Small intestine (tissue), 7 donors: ENCODE data around the gene COMMD7. TPM values are rescaled to one million over a fixed set of nuclear protein-coding genes. Genes with fewer than 3 reads are reported as not detected.
A peak's percentile ranks its signal among the peaks of the same experiment; 100 is the strongest.
"Not testable (repeated sequence)": the region's sequence is repeated elsewhere in the genome, so short reads cannot be mapped to it uniquely, and the experiment has no call there.

ENCODE experiments used
- DNase-seq, 2 donors: peaks; one replicate each; pipeline versions ENCODE4 v3.0.0 to v3.0.0-alpha.2; 2013
- FAIRE-seq: peaks from 2 replicates; lab custom pipeline; 2012; peaks lifted over from hg19 to GRCh38; lab: Jason Lieb, UNC
- H3K27ac ChIP-seq, 3 donors: one replicate each; pipeline ENCODE4 v1.5.1; 2013; ENCODE audit warnings: low read length in 2 of 3, mild to moderate bottlenecking in 2 of 3, control low read depth in 1 of 3, inconsistent platforms in 1 of 3, low read depth in 1 of 3, moderate library complexity in 1 of 3
- H3K27me3 ChIP-seq, 3 donors: one replicate each; pipeline ENCODE4 v1.6.1; 2013; ENCODE audit warnings: low read length in 3 of 3, inconsistent platforms in 1 of 3; ENCODE audit not compliant: control insufficient read depth in 3 of 3, insufficient read depth in 3 of 3
- H3K36me3 ChIP-seq, 3 donors: one replicate each; pipeline ENCODE4 v1.6.1; 2013; ENCODE audit warnings: low read length in 3 of 3, inconsistent platforms in 1 of 3, low read depth in 1 of 3, mild to moderate bottlenecking in 1 of 3, moderate library complexity in 1 of 3; ENCODE audit not compliant: control insufficient read depth in 3 of 3, insufficient read depth in 2 of 3
- H3K4me1 ChIP-seq, 3 donors: one replicate each; pipeline ENCODE4 v1.6.1; 2013; ENCODE audit warnings: low read length in 2 of 3, inconsistent platforms in 1 of 3, low read depth in 1 of 3, mild to moderate bottlenecking in 1 of 3, moderate library complexity in 1 of 3; ENCODE audit not compliant: control insufficient read depth in 3 of 3, insufficient read depth in 2 of 3
- H3K4me3 ChIP-seq, 3 donors: one replicate each; pipeline ENCODE4 v1.5.1; 2013; ENCODE audit warnings: low read length in 3 of 3, control low read depth in 1 of 3, inconsistent platforms in 1 of 3, low read depth in 1 of 3, mild to moderate bottlenecking in 1 of 3, moderate library complexity in 1 of 3
- H3K9me3 ChIP-seq, 2 donors: one replicate each; pipeline ENCODE4 v1.6.1; 2013; ENCODE audit warnings: low read depth in 1 of 2, low read length in 1 of 2; ENCODE audit not compliant: control insufficient read depth in 2 of 2, insufficient read depth in 1 of 2
- WGBS, 3 donors: extraction: QIAGEN DNeasy Blood & Tissue Kit; methylation state at CpG; one replicate each; pipeline ENCODE4 v1.1.7; 2013; 5-methylcytosine and 5-hydroxymethylcytosine counted together
- polyA plus RNA-seq, 4 donors: library from polyadenylated mRNA; stranded (reverse) in 3 of 4; unstranded in 1 of 4; fragments of 200-250 nt in 3 of 4; fragments of 120-200 nt in 1 of 4; gene quantifications; one replicate each; pipeline versions ENCODE4 v1.2.1 to v1.2.3, GENCODE V29; 2013
- donor health status: healthy with polysubstance abuse.
- donor health status: control.
- donor health status: control.
- donor health status: Bipolar disorder and iron deficiency.
- donor health status: healthy.

Gene COMMD7
- polyA plus RNA-seq, 4 donors, result 24.2 to 42.8 (median 37.9) TPM

DNA sequence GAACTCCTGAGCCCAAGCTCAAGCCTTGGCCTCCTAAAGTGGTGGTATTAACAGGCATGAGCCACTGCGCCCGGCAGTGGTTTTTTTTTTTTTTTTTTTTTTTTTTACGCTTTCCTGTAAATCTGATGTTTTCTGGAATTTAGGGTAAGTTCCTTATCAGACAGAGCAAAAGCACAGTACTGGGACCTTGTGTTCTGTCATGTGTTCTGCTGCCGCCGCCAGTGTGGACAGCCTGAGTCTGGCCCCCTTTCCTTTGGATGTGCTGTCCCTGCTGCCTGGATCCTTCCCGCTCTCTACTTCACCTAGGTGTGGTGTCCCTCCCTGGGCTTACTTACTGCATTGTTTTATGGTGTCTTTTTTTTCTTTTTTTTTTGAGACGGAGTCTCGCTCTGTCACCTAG is 30.6 kb upstream of the COMMD7 start:
- Histone ChIP-seq H3K27ac (no peak overlapping the region), H3K4me3 (no peak overlapping the region), H3K4me1 (peaks cover 0 to 12% (median 0%) of the 10 kb centered on the region in 3 donors), H3K27me3 (no peaks in the 10 kb centered on the region), H3K36me3 (no peaks in the 10 kb centered on the region), H3K9me3 (no peaks in the 10 kb centered on the region)
- WGBS, 3 donors, result 92 to 96% (median 92%) methylated on average over 8 of the region's 8 CpGs
- DNase-seq (no peak), FAIRE-seq (no peak)

DNA sequence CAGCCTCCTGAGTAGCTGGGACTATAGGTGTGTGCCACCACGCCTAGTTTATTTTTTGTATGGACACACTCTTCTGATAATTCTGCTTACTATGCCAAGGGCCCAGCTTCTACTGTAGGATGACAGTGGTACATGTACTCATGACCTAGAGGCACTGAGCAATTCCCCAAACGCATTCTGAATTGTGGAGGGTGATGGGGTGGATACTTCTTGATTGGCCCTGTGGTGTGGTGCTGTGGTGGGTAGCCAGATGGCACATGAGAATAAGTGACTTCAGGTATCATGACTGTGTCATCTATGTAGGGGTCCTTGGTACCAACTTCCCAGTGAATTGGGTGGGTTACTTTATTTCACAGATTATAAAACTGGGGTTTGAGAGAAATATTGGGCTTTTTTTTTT is 30.0 kb upstream of the COMMD7 start:
- FAIRE-seq, result no peak
- peaks cover 0 to 12% (median 0%) of the 10 kb centered on the region in 3 donors for H3K4me1 ChIP-seq
- peaks cover 0 to 3% (median 0%) of the 10 kb centered on the region in 3 donors for H3K36me3 ChIP-seq
- no peak for DNase-seq
- 90 to 93% (median 91%) methylated on average over 2 of the region's 2 CpGs for WGBS, 3 donors
- H3K9me3 ChIP-seq, result no peaks in the 10 kb centered on the region
- no peak overlapping the region for H3K27ac ChIP-seq
- H3K4me3 ChIP-seq, result no peak overlapping the region
- no peaks in the 10 kb centered on the region for H3K27me3 ChIP-seq

DNA sequence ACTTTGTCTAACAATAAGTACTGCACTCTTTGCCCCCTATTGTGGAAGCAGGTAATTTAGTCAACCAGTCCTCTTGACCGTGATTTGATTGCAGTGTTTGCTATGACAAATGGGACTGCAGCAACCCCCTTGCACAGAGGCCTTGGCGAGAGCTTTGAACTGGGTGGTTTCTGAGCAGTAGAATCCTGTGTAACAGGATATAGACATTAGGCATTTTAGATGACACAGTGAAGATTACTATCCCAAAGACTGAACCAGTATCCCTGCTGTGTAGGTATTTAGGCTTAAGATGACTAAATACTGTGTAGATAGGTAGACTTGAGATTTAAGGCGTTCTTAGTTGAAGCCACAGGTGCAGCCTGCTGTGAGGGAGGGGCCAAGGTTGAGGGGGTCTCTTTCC is 28.8 kb upstream of the COMMD7 start:
- Histone ChIP-seq H3K9me3 (no peaks in the 10 kb centered on the region), H3K27ac (no peak overlapping the region), H3K36me3 (peaks cover 0 to 3% (median 0%) of the 10 kb centered on the region in 3 donors), H3K4me1 (peaks cover 0 to 6% (median 0%) of the 10 kb centered on the region in 3 donors), H3K27me3 (no peaks in the 10 kb centered on the region), H3K4me3 (no peak overlapping the region)
- 74 to 85% (median 78%) methylated on average over 3 of the region's 3 CpGs for WGBS, 3 donors
- DNase-seq (peak in 1 of 2 donors; percentile 38), FAIRE-seq (no peak)

DNA sequence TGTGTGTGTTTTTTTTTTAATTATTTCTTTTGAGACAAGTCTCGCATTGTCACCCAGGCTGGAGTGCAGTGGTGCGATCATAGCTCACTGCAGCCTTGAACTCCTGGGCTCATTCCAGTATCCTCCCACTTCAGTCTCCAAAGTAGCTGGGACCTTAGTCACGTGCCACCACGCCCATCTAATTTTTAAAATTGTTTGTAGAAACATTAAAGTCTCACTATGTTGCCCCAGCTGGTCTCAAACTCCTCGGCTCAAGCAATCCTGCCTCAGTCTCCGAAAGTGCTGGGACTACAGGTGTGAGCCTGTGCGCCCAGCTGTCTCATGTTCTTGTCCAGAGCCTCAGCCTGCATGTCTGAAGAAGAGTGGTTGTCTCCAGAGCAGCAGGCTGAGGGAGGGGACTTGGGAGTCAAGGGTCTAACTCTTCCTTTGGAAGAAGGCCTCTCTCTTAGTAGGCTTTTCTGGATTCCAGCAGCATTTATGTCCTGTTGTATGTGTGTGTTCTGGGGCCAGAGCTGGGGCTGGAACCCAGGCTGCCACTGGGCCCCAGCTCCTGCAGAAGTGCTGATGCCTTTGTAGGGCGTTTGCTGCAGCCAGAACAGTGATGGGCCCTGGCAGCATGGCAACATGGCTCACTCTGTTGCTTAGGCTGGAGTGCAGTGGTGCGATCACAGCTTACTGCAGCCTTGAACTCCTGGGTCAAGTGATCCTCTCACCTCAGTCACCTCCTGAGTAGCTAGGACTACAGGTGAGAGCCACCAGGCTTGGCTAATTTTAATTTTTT is 24.3 kb upstream of the COMMD7 start:
- Histone ChIP-seq H3K27me3 (peaks cover 0 to 5% (median 0%) of the 10 kb centered on the region in 3 donors), H3K9me3 (no peaks in the 10 kb centered on the region), H3K4me1 (peaks cover 0 to 4% (median 0%) of the 10 kb centered on the region in 3 donors), H3K27ac (no peak overlapping the region), H3K4me3 (no peak overlapping the region), H3K36me3 (peaks cover 0 to 3% (median 0%) of the 10 kb centered on the region in 3 donors)
- DNase-seq (no peak), FAIRE-seq (no peak)
- 79 to 83% (median 80%) methylated on average over 9 of the region's 9 CpGs for WGBS, 3 donors

DNA sequence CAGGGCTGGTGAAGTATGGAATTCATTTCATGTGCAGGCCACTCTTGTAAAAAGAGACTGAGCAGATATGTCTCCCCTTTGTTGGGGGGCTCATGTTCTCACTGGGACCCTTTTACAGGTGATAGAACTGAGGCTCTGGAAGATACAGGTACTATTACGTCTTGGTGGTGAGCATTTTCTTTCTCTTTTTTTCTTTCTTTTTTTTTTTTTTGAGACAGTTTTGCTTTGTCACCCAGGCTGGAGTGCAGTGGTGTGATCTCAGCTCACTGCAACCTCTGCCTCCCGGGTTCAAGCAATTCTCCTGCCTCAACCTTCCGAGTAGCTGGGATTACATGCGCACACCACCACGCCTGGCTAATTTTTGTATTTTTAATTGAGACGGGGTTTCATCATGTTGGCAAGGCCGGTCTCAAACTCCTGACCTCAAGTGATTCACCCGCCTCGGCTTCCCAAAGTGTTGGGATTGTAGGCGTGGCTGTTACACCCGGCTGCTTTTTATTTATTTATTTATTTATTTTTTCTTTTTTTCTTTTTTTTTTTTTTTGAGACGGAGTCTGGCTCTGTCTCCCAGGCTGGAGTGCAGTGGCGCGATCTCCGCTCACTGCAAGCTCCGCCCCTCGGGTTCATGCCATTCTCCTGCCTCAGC is 22.1 kb upstream of the COMMD7 start:
- not testable (repeated sequence) for H3K4me3 ChIP-seq, H3K9me3 ChIP-seq, H3K27ac ChIP-seq, H3K27me3 ChIP-seq, FAIRE-seq, H3K36me3 ChIP-seq, DNase-seq, H3K4me1 ChIP-seq
- 92 to 95% (median 92%) methylated on average over 16 to 17 of the region's 17 CpGs for WGBS, 3 donors

DNA sequence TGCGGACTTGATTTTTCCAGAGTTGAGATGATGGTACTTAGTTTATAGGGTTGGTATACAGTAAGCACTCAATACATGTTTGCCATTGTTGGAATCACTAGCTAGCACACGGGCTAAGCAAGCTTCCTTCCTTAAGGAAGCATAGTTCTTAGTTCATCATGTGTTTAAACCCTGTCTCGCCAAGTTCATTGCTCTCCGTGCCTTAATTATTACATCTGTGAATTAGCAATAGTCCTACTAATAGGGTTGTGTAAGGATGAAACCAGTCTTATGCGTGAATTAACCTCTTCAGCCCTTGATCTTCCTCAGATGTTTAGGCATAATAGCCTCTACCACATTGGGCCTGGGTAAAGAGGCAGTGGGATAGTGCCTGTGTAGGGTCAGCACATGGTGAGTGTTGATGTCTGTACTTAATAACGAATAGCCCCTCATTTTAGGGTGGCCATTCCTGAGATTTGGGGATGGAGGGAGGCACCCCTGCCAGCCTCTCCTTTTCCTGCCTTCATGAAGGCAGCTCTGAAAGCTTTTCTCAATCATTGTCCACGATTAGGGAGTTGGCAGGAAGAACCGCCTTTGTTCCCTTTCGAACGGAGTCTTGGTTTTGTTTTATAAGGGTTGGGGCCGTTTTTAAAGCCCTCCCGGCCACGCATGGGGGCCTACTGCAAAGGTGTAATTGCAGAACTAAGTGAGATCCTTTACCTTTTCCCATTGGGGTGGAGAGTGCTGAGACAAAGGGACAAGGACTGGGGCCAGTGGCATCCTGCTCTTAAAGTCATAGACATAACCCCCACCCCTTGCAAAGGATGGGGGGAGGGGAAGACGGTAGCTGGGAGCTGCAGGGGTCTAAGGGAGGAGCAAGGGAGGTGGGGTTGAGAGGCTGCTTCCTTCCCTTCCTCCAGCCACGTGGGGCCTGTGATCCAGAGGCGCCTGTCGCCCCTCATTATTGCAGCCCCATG is 21.0 kb upstream of the COMMD7 start:
- 67 to 79% (median 78%) methylated on average over 15 to 17 of the region's 17 CpGs for WGBS, 3 donors
- peaks cover 0 to 3% (median 0%) of the 10 kb centered on the region in 3 donors for H3K36me3 ChIP-seq
- H3K4me3 ChIP-seq, result no peak overlapping the region

DNA sequence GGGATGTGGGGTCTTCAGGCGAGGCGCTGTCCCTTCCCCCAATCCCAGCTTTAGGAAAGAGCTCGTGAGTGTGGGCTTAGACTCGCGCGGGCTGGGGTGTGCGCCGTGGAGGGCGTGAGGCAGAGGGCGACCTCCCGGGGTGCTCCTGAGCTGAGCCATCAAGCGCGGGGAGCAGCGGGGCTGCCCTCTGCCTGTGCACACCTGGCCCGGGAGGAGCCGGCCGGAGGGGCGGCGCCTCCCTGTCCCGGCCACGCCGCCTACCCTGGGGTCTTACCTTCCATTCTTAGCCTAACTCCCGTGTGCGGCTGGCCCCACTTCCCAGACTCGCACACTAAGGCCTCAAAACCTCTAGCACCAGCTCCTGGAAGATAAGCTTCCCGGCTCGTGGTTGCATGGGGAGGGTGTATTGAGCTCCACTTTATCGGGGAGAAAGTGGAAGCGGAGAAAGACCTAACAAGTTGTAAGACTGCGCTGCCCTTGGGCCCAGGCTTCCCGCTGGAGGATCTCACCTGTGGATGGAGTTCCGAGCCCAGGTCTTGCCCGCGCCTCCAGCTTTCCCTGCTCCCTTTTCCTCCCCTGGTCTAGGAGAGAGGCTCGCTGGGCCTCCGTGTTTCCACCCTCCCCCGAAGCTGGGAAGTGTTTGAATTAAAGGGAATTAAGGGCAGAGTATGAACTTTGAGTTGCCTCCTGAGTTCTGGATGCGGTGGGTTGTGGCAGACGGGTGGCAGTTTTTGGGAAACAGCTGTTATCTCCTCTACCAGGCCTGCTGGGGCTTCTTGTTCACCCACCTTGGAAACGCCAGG is 20.1 kb upstream of the COMMD7 start:
- peak; percentile 23 to 52 for DNase-seq
- no peak overlapping the region for H3K27ac ChIP-seq
- no peaks in the 10 kb centered on the region for H3K9me3 ChIP-seq
- H3K27me3 ChIP-seq, result peaks cover 0 to 5% (median 0%) of the 10 kb centered on the region in 3 donors
- peaks cover 0 to 6% (median 0%) of the 10 kb centered on the region in 3 donors for H3K4me1 ChIP-seq
- peak overlapping the region in 2 of 3 donors; percentile 60 to 81 for H3K4me3 ChIP-seq
- FAIRE-seq, result no peak
- WGBS, 3 donors, result 16 to 21% (median 17%) methylated on average over 31 to 40 of the region's 40 CpGs
- H3K36me3 ChIP-seq, result no peaks in the 10 kb centered on the region

More for the DNA sequence above, 21.0 kb upstream of the COMMD7 start:
- FAIRE-seq, result no peak
- no peak overlapping the region for H3K27ac ChIP-seq
- no peaks in the 10 kb centered on the region for H3K9me3 ChIP-seq
- peaks cover 0 to 6% (median 0%) of the 10 kb centered on the region in 3 donors for H3K4me1 ChIP-seq
- DNase-seq, result no peak
- peaks cover 0 to 5% (median 0%) of the 10 kb centered on the region in 3 donors for H3K27me3 ChIP-seq
